ENCODE data around the gene SCARF1. TPM values are rescaled to one million over a fixed set of nuclear protein-coding genes. Genes with fewer than 3 reads are reported as not detected.
A peak's percentile ranks its signal among the peaks of the same experiment; 100 is the strongest.

SCARF1 gene
- polyA plus RNA-seq, 3 donors = 5.2 to 23.4 (median 6.3) TPM

- WGBS (ENCODE audit: insufficient coverage) = 16% methylated on average over 17 of the region's 19 CpGs
- Mint-ChIP-seq H3K4me3 (peak overlapping the region; percentile 35 to 60), H3K27ac (peak overlapping the region; percentile 98 to 99 (median 99)), H3K36me3 (peaks cover 65 to 87% of the 10 kb centered on the region in 2 donors), H3K4me1 (peaks cover 75% of the 10 kb centered on the region), H3K9me3 (no peaks in the 10 kb centered on the region), H3K27me3 (ENCODE audit: low read depth in 3 of 3) (peaks cover 0 to 6% (median 2%) of the 10 kb centered on the region in 3 donors)
- peaks cover 8% of the 10 kb centered on the region for H3K79me2 ChIP-seq (ENCODE audit: insufficient read depth, low read length)
- H3K4me2 ChIP-seq (replicated peaks; ENCODE audit: extremely low read depth, low read length, poor library complexity, severe bottlenecking) = peak overlapping the region; percentile 11
- no peak overlapping the region for H3K4me3 ChIP-seq (replicated peaks in 1 of 3; ENCODE audit: low read depth in 2 of 3, low read length in 3 of 3)
- peak overlapping the region; percentile 88 to 99 for H3K27ac ChIP-seq (ENCODE audit: low read depth in 1 of 2, low read length in 2 of 2)
- H3K36me3 ChIP-seq (replicated peaks in 1 of 2; ENCODE audit: control insufficient read depth in 1 of 2, insufficient read depth in 2 of 2, low read length in 2 of 2) = peaks cover 31 to 74% of the 10 kb centered on the region in 2 donors
- peak overlapping the region; percentile 81 for H3K9ac ChIP-seq (ENCODE audit: insufficient read depth, low read length, poor library complexity, severe bottlenecking)
- TF ChIP-seq CTCF (IDR thresholded peaks at IDR 0.05) = no peak
- no peak overlapping the region for H2AFZ ChIP-seq (ENCODE audit: insufficient read depth, low read depth, low read length, poor library complexity, severe bottlenecking)
- intact Hi-C loops (cut with micrococcal nuclease) = loop anchor here (1.0 to 5.0 kb wide), 3 partner anchors 17 to 37 kb away; partner anchors contain the start of gene SLC43A2 (in 1 of the 2)
- H3K4me1 ChIP-seq (ENCODE audit: control insufficient read depth in 1 of 2, insufficient read depth in 2 of 2, low read length in 2 of 2) = peaks cover 76 to 84% of the 10 kb centered on the region in 2 donors
- H4K20me1 ChIP-seq (ENCODE audit: insufficient read depth, low read length) = no peaks in the 10 kb centered on the region
- H3K27me3 ChIP-seq (ENCODE audit: control insufficient read depth in 2 of 2, insufficient read depth in 2 of 2, low read length in 2 of 2) = no peaks in the 10 kb centered on the region
- no peaks in the 10 kb centered on the region for H3K9me3 ChIP-seq (replicated peaks in 1 of 2; ENCODE audit: control insufficient read depth in 1 of 2, insufficient read depth in 1 of 2, low read length in 2 of 2)
- DNase-seq = peak; percentile 85 to 95 (median 92)
Observed at GRCh38 chr17:1590029-1590746, 55.3 kb downstream of the SCARF1 start.

GRCh38 chr17:1588821-1589585 lies 56.5 kb downstream of the SCARF1 start:
- Histone ChIP-seq H3K4me3 (replicated peaks in 1 of 3; ENCODE audit: low read depth in 2 of 3, low read length in 3 of 3) (no peak overlapping the region), H3K4me2 (replicated peaks; ENCODE audit: extremely low read depth, low read length, poor library complexity, severe bottlenecking) (no peak overlapping the region), H3K27ac (ENCODE audit: low read depth in 1 of 2, low read length in 2 of 2) (peak overlapping the region; percentile 88 to 99), H3K36me3 (replicated peaks in 1 of 2; ENCODE audit: control insufficient read depth in 1 of 2, insufficient read depth in 2 of 2, low read length in 2 of 2) (peaks cover 42 to 77% of the 10 kb centered on the region in 2 donors), H3K9me3 (replicated peaks in 1 of 2; ENCODE audit: control insufficient read depth in 1 of 2, insufficient read depth in 1 of 2, low read length in 2 of 2) (no peaks in the 10 kb centered on the region), H3K4me1 (ENCODE audit: control insufficient read depth in 1 of 2, insufficient read depth in 2 of 2, low read length in 2 of 2) (peaks cover 79 to 85% of the 10 kb centered on the region in 2 donors), H3K9ac (ENCODE audit: insufficient read depth, low read length, poor library complexity, severe bottlenecking) (peak overlapping the region; percentile 81), H3K79me2 (ENCODE audit: insufficient read depth, low read length) (peaks cover 5% of the 10 kb centered on the region), H2AFZ (ENCODE audit: insufficient read depth, low read depth, low read length, poor library complexity, severe bottlenecking) (no peak overlapping the region), H3K27me3 (ENCODE audit: control insufficient read depth in 2 of 2, insufficient read depth in 2 of 2, low read length in 2 of 2) (no peaks in the 10 kb centered on the region), H4K20me1 (ENCODE audit: insufficient read depth, low read length) (no peaks in the 10 kb centered on the region)
- no peaks in the 10 kb centered on the region for H3K9me3 Mint-ChIP-seq
- peaks cover 0 to 4% (median 4%) of the 10 kb centered on the region in 3 donors for H3K27me3 Mint-ChIP-seq (ENCODE audit: low read depth in 3 of 3)
- intact Hi-C loops (cut with micrococcal nuclease) = no loop called here
- 23% methylated on average over 19 of the region's 33 CpGs for WGBS (ENCODE audit: insufficient coverage)
- H3K36me3 Mint-ChIP-seq = peaks cover 66 to 90% of the 10 kb centered on the region in 2 donors
- H3K27ac Mint-ChIP-seq = peak overlapping the region; percentile 98 to 99 (median 99)
- peak overlapping the region; percentile 7 to 45 for H3K4me3 Mint-ChIP-seq
- TF ChIP-seq CTCF (IDR thresholded peaks at IDR 0.05) = no peak
- peak; percentile 75 to 95 (median 79) for DNase-seq
- peaks cover 73% of the 10 kb centered on the region for H3K4me1 Mint-ChIP-seq

Data from CD14-positive monocyte (primary cell).